Eye (tissue), 1 donor: ENCODE data around the gene CAMK1D.
"Not testable (repeated sequence)": the region's sequence is repeated elsewhere in the genome, so short reads cannot be mapped to it uniquely, and the experiment has no call there.

Experiments used
- DNase-seq: peaks from one replicate; pipeline ENCODE4 v3.0.0-alpha.2; 2015

CAMK1D gene

GRCh38 chr10:12431151-12432101, 82.1 kb downstream of the CAMK1D start:
- DNase-seq, result no peak

- no peak for DNase-seq
Observed at GRCh38 chr10:12432402-12433189, 83.2 kb downstream of the CAMK1D start.

GRCh38 chr10:12434277-12434676, 84.9 kb downstream of the CAMK1D start:
- no peak for DNase-seq

GRCh38 chr10:12434677-12435076, 85.3 kb downstream of the CAMK1D start:
- not testable (repeated sequence) for DNase-seq

- DNase-seq, result no peak
Observed at GRCh38 chr10:12435348-12435747, 86.0 kb downstream of the CAMK1D start.

GRCh38 chr10:12438919-12439692, 89.8 kb downstream of the CAMK1D start:
- DNase-seq, result no peak

GRCh38 chr10:12439767-12440166, 90.4 kb downstream of the CAMK1D start:
- not testable (repeated sequence) for DNase-seq

- no peak for DNase-seq
Observed at GRCh38 chr10:12443026-12443425, 93.7 kb downstream of the CAMK1D start.

- DNase-seq, result no peak
Observed at GRCh38 chr10:12444981-12445700, 95.8 kb downstream of the CAMK1D start.

- no peak for DNase-seq
Observed at GRCh38 chr10:12445701-12446334, 96.5 kb downstream of the CAMK1D start.

- no peak for DNase-seq
Observed at GRCh38 chr10:12448340-12448728, 99.0 kb downstream of the CAMK1D start.

GRCh38 chr10:12448729-12449391, 99.5 kb downstream of the CAMK1D start:
- DNase-seq, result peak; percentile 8

GRCh38 chr10:12455318-12455717, 106.0 kb downstream of the CAMK1D start:
- no peak for DNase-seq

GRCh38 chr10:12455766-12456165, 106.4 kb downstream of the CAMK1D start:
- peak; percentile 21 for DNase-seq

- no peak for DNase-seq
Observed at GRCh38 chr10:12459340-12459739, 110.0 kb downstream of the CAMK1D start.

GRCh38 chr10:12459762-12460161, 110.4 kb downstream of the CAMK1D start:
- DNase-seq, result no peak

- no peak for DNase-seq
Observed at GRCh38 chr10:12463459-12463838, 114.1 kb downstream of the CAMK1D start.

GRCh38 chr10:12465385-12466136, 116.2 kb downstream of the CAMK1D start:
- no peak for DNase-seq

GRCh38 chr10:12466704-12467305, 117.5 kb downstream of the CAMK1D start:
- no peak for DNase-seq

- DNase-seq, result no peak
Observed at GRCh38 chr10:12469345-12469744, 120.0 kb downstream of the CAMK1D start.
